Measurements from ENCODE around the gene AUTS2. TPM values are rescaled to one million over a fixed set of nuclear protein-coding genes. Genes with fewer than 3 reads are reported as not detected.
"Not testable (repeated sequence)": the region's sequence is repeated elsewhere in the genome, so short reads cannot be mapped to it uniquely, and the experiment has no call there.

Gene AUTS2
- total RNA-seq, 1 donor from 2014 or later, result 5.3 TPM

DNA sequence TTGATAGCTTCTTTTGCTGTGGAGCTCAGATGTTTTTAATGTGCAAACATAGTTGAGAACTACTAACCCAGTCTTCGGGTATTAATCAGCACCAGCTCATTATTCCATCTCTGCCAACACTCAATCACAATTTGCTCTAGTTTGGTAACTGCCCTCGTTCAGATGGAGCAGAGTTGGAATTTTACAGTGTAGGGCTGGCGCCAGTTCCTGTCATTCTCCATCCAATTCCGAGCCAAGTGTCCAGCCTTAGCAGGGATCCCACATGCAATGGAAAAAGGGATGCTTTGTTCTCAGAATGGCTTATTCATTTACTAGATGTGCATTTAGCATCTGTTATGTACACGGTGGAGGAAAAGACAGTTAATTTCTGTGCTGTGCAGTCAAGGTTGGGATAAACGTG lies 1029.2 kb downstream of the AUTS2 start:
- intact Hi-C loops (cut with DNase I), result no loop called here
- ATAC-seq, result no peak
- no peak for DNase-seq (ENCODE audit: missing footprints)

DNA sequence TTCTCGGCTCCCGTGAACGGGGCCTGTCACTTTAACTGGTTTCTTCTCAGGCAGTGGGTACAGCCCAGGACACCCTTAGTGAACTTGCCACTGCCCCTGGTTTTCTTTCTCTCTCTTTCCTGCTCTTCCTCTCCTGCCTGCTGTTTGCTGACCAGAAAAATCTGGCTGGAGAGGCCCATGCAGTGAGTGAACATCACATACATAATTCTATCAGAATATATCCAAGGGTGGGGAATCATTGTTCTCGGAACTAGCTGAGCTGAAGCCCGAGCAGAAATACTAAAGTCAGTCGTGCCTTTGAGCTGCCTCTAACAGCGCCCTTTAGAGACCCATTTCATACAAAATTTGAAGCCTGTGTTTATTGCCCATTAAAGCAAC lies 1032.2 kb downstream of the AUTS2 start:
- intact Hi-C loops (cut with DNase I), result no loop called here
- ATAC-seq (peak; percentile 7), DNase-seq (ENCODE audit: missing footprints) (no peak)

DNA sequence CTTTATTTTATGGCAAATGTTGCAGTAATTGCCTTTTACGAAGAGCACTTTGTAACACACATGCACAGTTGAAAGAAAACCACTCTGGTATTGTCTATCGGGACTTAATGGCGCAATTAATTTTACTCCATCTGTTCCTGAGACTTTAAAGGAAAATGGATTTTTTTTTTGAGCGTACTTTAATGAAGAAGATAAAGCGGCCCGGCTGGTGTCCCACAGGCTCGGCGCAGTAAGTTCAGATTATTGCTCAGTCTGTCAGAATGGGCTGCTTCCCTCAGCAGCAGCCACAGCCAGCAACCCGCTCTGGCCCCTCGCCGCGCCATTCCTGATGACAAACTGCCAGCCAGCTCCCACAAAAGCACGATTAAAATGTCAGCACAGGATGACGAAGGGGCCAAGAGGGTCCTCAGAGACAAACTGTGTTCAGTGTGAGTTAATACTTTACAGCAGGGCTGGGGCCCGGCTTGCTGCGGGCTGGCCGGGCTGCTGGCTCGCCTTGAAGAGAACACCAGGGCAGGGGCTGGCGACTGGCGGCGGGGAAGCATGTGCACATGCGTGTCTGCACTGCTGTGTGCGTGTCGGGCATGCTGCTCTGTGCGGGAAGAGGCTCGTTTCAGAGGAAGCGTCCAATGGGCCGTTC lies 1032.7 kb downstream of the AUTS2 start:
- DNase-seq (ENCODE audit: missing footprints), result peak; percentile 77
- peak; percentile 82 for ATAC-seq

GRCh38 chr7:70631718-70632117 lies 1033.4 kb downstream of the AUTS2 start:
- DNase-seq (ENCODE audit: missing footprints), result no peak
- ATAC-seq, result no peak
- intact Hi-C loops (cut with DNase I), result no loop called here

More for the DNA sequence above, 1032.7 kb downstream of the AUTS2 start:
- intact Hi-C loops (cut with DNase I), result no loop called here

DNA sequence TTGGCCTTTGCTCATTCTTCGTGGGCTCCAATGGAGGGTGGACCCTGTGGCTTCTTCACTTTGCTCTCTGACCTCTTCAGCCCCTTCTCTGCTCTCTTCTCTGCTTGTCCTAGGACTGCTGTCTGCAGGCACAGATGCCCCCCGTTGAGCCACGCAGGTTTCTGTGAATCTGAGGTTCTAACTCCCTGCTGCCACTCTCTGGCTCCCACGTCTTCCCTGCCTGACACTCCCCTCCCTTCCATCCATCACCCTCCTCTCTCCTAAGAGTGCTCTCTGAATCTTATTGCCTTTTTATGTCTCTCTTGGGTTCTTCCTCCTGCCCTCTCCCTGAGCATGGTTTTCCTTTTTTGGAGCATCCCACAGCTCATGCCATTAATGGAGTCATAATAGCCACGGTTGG lies 1034.1 kb downstream of the AUTS2 start:
- no peak for ATAC-seq
- no peak for DNase-seq (ENCODE audit: missing footprints)
- intact Hi-C loops (cut with DNase I), result no loop called here

DNA sequence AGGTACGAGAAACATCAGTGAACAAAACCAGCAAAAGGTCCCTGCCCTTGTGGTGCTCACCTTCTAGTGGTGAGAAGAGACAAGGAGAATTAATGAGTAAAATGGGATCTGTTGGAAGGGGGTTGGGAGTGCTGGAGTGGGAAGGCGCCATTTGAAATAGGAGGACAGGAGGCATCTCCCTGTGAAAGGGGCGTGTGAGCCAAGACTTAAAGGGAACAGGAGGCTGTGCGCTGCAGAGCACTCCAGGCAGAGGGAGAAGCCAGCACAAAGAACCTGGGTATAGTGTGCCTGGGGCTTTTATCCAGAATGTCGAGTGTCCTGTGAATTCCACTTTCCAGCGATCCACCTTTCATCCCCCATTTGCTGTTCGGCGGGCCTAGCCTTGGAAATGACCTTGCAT lies 1035.8 kb downstream of the AUTS2 start:
- ATAC-seq (no peak), DNase-seq (ENCODE audit: missing footprints) (no peak)
- intact Hi-C loops (cut with DNase I), result no loop called here

GRCh38 chr7:70634610-70635068 lies 1036.4 kb downstream of the AUTS2 start:
- ATAC-seq, result no peak
- intact Hi-C loops (cut with DNase I), result no loop called here
- no peak for DNase-seq (ENCODE audit: missing footprints)

DNA sequence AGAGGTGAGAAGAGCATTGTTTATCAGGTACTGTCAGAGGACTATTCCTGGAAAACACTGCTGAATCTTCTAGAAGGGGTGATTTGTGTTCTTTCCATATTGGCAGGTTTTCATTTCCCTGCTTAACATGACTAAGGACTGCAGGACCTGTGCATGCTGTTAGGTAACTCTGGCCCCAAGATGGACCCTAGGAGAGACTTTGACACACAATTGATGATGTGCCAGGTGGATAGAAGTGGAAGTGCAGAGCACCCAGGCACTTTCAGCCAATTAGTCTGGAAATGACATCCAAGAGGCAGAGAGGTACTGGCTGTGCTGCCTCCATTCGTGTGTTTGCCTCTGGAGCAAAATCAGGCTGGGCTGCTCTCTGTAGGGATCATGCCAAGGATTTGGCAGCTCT lies 1037.4 kb downstream of the AUTS2 start:
- ATAC-seq (no peak), DNase-seq (ENCODE audit: missing footprints) (no peak)
- intact Hi-C loops (cut with DNase I), result no loop called here

- ATAC-seq, result no peak
- intact Hi-C loops (cut with DNase I), result no loop called here
These were observed 1037.9 kb downstream of the AUTS2 start for GRCh38 chr7:70636169-70636568.

GRCh38 chr7:70637726-70638125 lies 1039.5 kb downstream of the AUTS2 start:
- intact Hi-C loops (cut with DNase I), result no loop called here
- ATAC-seq (no peak), DNase-seq (ENCODE audit: missing footprints) (no peak)

More at GRCh38 chr7:70636169-70636568, 1037.9 kb downstream of the AUTS2 start:
- no peak for DNase-seq (ENCODE audit: missing footprints)

DNA sequence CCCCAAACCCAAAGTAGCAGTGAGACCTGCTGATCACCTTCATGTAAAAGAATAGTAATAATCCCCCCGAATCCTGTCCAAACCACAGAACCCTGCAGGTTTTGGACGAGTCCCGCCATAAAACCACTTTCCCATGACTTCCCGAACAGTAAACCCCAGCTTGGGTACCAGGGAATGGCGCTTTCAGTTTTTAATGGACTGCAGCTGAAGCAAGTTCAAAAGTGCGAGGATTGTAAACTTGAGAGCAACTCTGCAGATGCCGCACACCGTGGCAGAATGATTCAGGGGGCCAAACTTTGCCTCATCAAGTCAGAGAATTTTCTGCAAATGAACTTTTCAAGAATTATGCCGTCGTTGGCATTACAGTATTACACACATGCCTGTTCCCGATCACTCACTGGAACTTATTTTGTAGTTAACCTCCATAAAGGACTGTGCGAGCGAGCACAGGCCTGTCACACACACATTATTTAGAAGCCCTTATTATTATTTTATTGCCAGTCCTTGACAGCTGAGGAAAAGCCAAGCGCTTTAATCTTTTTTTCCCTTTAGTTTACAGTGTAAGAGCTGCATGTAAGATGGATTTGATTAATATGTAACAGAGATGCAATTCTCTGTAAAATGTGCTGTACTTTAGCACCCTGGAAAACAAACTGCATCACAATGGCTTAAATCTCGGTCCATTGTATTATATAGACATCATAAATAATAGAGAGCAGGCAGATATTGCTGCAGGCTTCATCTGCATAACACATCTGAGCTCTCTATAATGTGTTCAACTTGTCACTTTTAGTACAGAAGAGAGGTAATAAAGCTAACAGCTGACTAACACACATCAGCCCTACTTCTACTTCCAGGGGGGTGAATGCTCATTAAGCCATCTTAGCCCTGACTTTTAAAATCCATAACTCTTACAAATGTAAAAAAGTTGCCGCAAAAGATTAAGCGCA lies 1040.2 kb downstream of the AUTS2 start:
- ATAC-seq, result no peak
- intact Hi-C loops (cut with DNase I), result no loop called here
- no peak for DNase-seq (ENCODE audit: missing footprints)

- no peak for DNase-seq (ENCODE audit: missing footprints)
- no peak for ATAC-seq
- intact Hi-C loops (cut with DNase I), result no loop called here
These were observed 1042.1 kb downstream of the AUTS2 start for GRCh38 chr7:70640266-70640833.

DNA sequence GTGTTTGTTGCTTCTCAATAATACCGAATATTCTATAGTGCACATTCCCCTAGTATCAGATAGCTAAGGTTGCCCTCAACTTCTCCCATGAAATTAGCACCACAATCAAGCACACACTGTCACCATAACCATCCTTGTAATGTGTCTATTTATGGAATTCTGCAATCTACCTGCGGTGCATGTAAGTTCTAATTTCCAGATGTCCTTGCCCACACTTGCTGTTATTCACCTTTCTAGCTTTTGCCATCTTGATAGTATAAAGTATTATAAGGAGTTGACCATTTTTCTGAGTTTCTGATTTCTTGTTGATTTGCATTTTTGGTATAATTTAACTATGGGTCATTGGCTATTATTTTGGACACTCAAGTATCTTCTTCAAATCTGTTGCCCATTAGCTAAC lies 1043.6 kb downstream of the AUTS2 start:
- intact Hi-C loops (cut with DNase I), result no loop called here
- DNase-seq (ENCODE audit: missing footprints), result no peak
- ATAC-seq, result no peak

DNA sequence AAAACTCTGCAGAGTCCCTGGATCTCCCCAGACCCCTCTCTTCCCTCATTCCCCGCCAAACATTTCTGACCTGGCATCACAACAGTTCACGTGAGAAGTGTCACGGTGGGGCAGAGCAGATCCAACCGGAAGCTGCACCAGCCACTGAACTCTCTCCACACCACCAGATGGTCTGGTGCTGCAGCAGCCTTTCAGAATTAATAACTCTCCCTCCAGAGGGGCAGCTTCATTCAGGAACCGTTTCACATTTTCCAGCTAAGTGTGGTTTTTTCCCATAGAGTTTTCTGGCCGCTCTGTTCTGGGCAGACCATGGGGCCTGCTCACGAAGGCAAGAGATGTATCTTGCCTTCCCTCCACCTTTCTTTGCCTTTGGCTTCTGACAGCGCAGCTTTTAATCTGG lies 1047.0 kb downstream of the AUTS2 start:
- DNase-seq (ENCODE audit: missing footprints), result no peak
- intact Hi-C loops (cut with DNase I), result no loop called here
- no peak for ATAC-seq

DNA sequence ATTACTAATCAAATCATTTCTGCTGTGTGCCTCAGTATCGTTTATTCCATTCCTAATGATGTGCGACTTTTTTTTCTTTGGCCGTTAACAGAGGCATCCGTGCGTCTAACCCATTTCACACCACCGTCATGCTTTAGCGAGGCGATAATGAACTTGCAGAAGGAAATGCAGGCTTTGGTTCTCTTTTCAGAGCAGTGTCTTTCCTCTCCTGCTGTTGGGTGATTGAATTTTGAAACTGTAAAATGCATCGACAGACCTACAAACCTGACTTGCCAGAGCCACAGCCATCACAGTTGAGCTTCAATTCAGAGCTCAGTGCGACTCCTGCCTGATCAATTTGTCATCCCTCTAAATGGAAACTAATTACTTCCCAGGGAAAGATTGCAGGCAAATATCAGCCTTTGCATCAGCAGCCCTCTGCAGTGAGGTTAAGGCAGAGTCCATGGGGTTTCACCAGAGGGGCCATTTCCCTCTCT lies 1047.6 kb downstream of the AUTS2 start:
- ATAC-seq (no peak), DNase-seq (ENCODE audit: missing footprints) (no peak)
- intact Hi-C loops (cut with DNase I), result no loop called here

DNA sequence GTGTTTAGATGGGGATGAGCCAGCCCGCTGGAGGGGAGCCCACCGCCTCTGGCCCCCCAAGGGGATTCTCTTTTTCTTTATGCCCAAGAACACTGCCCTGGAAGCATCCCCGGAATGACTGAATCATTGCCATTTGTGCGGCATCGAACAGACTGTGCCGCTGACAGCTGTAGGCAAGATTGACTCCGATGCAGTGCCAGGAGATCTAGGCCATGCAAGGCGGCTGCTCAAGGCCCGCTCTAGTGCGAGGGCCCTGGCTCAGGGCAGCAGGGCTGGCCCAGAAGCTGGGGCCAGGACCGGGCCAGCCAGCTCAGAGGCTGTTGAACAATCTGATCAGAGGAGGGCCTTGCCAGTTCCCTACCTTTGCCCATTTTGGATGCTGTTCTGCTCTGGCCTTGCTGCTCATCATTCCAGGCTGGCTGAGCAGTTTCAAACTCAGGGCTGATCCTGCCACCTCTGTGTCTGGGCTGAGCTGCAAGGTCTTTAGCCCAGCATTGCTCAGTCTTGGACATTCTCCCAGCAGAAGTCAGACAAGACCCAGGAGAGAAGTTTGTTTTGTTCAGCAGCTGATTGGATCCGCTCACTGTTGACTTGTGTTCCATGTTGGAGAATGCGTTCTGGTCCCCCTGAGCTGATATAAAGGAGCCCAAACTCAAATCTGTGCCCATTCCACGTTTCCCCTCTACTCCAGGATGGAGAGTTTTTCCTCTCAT lies 1048.4 kb downstream of the AUTS2 start:
- DNase-seq (ENCODE audit: missing footprints) (no peak), ATAC-seq (no peak)
- intact Hi-C loops (cut with DNase I), result no loop called here

DNA sequence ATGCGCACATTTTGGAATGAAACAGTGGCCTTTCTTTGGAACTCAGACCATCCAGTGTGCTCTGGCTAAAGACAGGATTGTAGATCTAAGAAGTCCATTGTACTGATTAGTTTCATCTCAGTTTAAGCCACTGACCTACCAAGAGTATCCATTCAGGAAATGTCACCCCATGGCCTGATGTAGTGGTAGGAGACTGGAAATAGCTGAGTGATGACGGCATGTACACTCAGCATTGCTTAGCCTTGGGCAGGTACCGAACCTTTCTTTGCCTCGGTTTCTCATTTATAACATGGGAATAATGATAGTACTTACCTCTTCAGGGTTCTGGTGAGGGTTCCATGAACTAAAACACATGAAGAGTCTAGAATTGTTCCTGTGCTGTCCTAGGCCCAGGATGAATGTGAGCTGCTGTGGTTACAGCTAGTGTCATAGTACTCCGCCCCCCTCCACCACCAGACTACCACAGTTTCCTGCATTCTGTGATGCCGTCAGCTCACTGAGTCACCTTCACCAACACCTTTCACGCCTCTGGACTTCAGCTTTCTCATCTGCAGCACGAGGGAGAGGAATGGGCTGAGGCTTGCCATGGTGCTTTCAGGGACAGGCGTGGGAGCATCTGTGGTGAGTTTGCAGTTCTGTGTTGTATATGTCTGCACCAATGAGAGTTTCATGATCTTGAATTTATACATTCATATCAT lies 1049.7 kb downstream of the AUTS2 start:
- no peak for DNase-seq (ENCODE audit: missing footprints)
- no peak for ATAC-seq
- intact Hi-C loops (cut with DNase I), result no loop called here

- intact Hi-C loops (cut with DNase I); DNase-seq (ENCODE audit: missing footprints); ATAC-seq: not testable (repeated sequence)
These were observed 1050.2 kb downstream of the AUTS2 start for GRCh38 chr7:70648499-70648861.

GRCh38 chr7:70649323-70649722 lies 1051.0 kb downstream of the AUTS2 start:
- intact Hi-C loops (cut with DNase I), result no loop called here
- ATAC-seq, result no peak
- no peak for DNase-seq (ENCODE audit: missing footprints)

All from Right ventricle myocardium inferior (tissue), 1 donor.